Measurements from ENCODE around the gene MISFA.

Gene MISFA

DNA sequence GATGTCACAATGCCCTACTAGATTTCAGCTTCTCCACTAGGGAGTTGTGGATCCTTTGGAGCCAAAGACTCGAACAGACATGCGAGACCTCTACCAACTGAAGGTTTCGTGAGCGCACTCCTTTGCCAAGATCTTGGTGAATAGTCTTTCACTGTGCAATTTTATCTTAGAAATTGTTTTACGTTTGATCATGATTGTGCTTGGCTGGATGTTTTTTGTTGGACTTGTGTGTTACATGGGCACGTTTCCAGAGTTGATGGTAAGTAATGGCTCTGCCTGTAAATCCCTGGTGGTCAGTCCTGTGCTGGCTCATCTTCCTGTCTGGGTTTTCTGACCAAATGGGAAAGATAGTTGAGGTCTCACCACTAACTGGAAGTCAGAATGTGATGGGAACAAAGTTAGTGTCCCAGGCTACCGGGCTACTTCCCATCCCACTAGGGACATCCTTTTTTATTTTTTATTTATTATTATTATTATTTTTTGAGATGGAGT is at the start of gene MISFA:
Gene MISFA (plus strand): TSS at position 51 of the 492 bp plus-strand sequence. CDS start 140 bp downstream, at position 191.
- no peak for DNase-seq (ENCODE audit: low read depth)
- no peak for TF ChIP-seq CTCF (IDR thresholded peaks at IDR 0.05; ENCODE audit: low read length, missing control alignments)
- H3K4me3 ChIP-seq (replicated peaks; ENCODE audit: low read depth, low read length), result no peak within 1 kb of the TSS

DNA sequence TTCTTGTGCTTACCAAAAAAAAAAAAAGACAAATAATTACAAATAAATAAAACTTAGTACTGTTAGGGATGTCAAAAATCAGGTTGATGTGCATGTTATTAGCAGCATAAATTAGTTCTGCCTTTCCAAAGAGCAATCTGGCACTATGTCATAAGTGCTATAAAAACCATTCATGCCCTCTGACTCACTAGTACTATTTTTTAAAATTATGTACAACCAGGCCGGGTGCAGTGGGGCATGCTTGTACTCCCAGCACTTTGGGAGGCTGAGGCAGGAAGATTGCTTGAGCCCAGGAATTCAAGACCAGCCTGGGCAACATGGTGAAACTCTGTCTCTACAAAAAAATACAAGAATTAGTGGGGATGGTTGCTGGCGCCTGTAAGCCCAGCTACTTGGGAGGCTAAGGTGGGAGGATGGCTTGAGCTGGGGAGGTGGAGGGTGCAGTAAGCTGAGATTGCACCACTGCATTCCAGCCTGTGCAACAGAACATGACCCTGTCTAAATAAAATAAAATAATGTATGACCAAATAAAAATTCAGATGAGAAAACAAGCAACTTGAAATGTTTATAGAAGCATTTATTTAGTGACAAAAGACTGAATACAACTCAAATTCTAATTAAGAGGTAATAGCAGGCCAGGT is 36.4 kb upstream of the MISFA start:
- TF ChIP-seq CTCF (IDR thresholded peaks at IDR 0.05; ENCODE audit: low read length, missing control alignments), result no peak
- peak; percentile 5 for DNase-seq (ENCODE audit: low read depth)
- no peak overlapping the region for H3K4me3 ChIP-seq (replicated peaks; ENCODE audit: low read depth, low read length)

- H3K4me3 ChIP-seq (replicated peaks; ENCODE audit: low read depth, low read length), result no peak overlapping the region
- no peak for TF ChIP-seq CTCF (IDR thresholded peaks at IDR 0.05; ENCODE audit: low read length, missing control alignments)
- DNase-seq (ENCODE audit: low read depth), result no peak
These were observed 35.4 kb upstream of the MISFA start for GRCh38 chr11:18564149-18564548.

GRCh38 chr11:18566406-18566805 is 33.2 kb upstream of the MISFA start:
- H3K4me3 ChIP-seq (replicated peaks; ENCODE audit: low read depth, low read length), result no peak overlapping the region
- DNase-seq (ENCODE audit: low read depth), result no peak
- TF ChIP-seq CTCF (IDR thresholded peaks at IDR 0.05; ENCODE audit: low read length, missing control alignments), result no peak

GRCh38 chr11:18567081-18567480 is 32.5 kb upstream of the MISFA start:
- DNase-seq (ENCODE audit: low read depth), result no peak
- no peak overlapping the region for H3K4me3 ChIP-seq (replicated peaks; ENCODE audit: low read depth, low read length)
- no peak for TF ChIP-seq CTCF (IDR thresholded peaks at IDR 0.05; ENCODE audit: low read length, missing control alignments)

GRCh38 chr11:18575361-18575760 is 24.2 kb upstream of the MISFA start:
- no peak for TF ChIP-seq CTCF (IDR thresholded peaks at IDR 0.05; ENCODE audit: low read length, missing control alignments)
- no peak overlapping the region for H3K4me3 ChIP-seq (replicated peaks; ENCODE audit: low read depth, low read length)
- DNase-seq (ENCODE audit: low read depth), result no peak

Measured in fibroblast of pulmonary artery (primary cell).